ENCODE measurements around the gene EXOC4. TPM values are rescaled to one million over a fixed set of nuclear protein-coding genes. Genes with fewer than 3 reads are reported as not detected.

The EXOC4 gene
- total RNA-seq, 1 donor from 2014 or later = 99.2 TPM

DNA sequence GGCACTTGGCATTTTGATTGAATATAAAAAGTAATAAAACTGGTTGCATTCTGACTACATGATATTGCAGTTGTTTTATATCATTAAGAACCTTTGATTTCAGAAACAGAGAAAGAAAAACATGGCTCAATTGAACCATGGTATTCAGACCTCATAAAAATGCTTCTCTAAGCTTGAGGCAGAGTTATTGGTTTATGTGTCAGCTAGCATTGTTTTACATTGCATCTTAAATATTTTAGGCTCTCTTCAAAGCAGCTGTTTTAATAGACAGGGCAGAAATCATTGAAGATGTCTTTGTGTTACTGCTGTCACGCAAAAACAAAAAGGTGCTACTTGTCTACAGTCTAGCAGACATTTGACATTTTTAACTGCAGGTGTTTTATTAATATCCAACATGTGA, 299.2 kb downstream of the EXOC4 start:
- Histone ChIP-seq H3K4me1 (no peaks in the 10 kb centered on the region), H3K27me3 (no peaks in the 10 kb centered on the region), H3K36me3 (no peaks in the 10 kb centered on the region), H3K9me3 (no peaks in the 10 kb centered on the region), H3K4me3 (no peak overlapping the region), H3K27ac (no peak overlapping the region)
- DNase-seq (ENCODE audit: extremely low spot score in 2 of 2) = no peak
- intact Hi-C loops (cut with DNase I) = no loop called here
- TF ChIP-seq POLR2A (IDR thresholded peaks at IDR 0.05) (no peak), POLR2AphosphoS5 (IDR thresholded peaks at IDR 0.05; ENCODE audit: insufficient read depth in 1 of 2, low read depth in 1 of 2) (no peak)
- TF ChIP-seq, protein P1, sequence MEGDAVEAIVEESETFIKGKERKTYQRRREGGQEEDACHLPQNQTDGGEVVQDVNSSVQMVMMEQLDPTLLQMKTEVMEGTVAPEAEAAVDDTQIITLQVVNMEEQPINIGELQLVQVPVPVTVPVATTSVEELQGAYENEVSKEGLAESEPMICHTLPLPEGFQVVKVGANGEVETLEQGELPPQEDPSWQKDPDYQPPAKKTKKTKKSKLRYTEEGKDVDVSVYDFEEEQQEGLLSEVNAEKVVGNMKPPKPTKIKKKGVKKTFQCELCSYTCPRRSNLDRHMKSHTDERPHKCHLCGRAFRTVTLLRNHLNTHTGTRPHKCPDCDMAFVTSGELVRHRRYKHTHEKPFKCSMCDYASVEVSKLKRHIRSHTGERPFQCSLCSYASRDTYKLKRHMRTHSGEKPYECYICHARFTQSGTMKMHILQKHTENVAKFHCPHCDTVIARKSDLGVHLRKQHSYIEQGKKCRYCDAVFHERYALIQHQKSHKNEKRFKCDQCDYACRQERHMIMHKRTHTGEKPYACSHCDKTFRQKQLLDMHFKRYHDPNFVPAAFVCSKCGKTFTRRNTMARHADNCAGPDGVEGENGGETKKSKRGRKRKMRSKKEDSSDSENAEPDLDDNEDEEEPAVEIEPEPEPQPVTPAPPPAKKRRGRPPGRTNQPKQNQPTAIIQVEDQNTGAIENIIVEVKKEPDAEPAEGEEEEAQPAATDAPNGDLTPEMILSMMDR (IDR thresholded peaks at IDR 0.05) = no peak

DNA sequence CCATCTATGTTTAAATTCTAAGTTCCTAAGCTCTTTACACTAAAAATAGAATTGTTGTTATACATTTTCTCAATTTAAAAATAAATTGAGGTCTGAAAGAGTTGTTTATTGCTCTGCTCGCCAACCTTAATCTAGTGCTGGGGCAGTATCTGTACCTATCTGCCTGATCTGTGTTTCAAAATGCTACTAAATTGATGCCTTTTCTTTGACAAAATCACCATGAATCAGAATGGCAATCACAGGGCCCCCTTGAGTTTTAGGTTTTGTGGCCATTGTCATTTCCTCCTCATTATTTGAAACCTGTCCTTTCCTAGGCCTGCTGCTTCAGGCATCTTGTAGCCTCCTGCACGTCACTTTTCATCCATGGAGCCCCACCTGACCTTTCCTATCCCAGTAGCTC, 301.5 kb downstream of the EXOC4 start:
- no peaks in the 10 kb centered on the region for H3K27me3 ChIP-seq
- DNase-seq (ENCODE audit: extremely low spot score in 2 of 2) = no peak
- TF ChIP-seq POLR2AphosphoS5 (IDR thresholded peaks at IDR 0.05; ENCODE audit: insufficient read depth in 1 of 2, low read depth in 1 of 2) (no peak), POLR2A (IDR thresholded peaks at IDR 0.05) (no peak)
- TF ChIP-seq, protein P1 (IDR thresholded peaks at IDR 0.05) = no peak
- no peaks in the 10 kb centered on the region for H3K9me3 ChIP-seq
- no peaks in the 10 kb centered on the region for H3K4me1 ChIP-seq
- H3K36me3 ChIP-seq = no peaks in the 10 kb centered on the region
- H3K27ac ChIP-seq = no peak overlapping the region
- no peak overlapping the region for H3K4me3 ChIP-seq
- intact Hi-C loops (cut with DNase I) = no loop called here

DNA sequence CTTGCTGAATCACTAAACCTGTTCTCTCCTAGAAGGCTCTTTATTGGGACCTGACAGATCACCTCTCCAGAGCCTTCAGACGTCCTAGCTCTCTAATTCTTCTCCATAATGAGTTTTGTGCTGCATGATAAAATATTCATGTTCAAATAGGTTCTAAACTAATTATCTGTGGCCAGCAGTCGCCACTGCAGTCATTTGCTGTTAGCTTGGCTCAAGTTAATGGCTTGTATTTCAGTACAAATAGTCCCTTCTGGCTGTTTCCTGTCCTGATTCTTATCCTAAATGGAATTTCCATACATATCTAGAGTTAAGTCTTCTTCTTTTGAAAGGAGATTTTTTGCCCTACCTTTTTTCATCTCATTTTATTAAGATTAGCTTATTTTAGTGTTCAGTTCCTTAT, 303.2 kb downstream of the EXOC4 start:
- no peaks in the 10 kb centered on the region for H3K27me3 ChIP-seq
- no peaks in the 10 kb centered on the region for H3K9me3 ChIP-seq
- H3K36me3 ChIP-seq = no peaks in the 10 kb centered on the region
- H3K4me3 ChIP-seq = no peak overlapping the region
- TF ChIP-seq, protein P1 (IDR thresholded peaks at IDR 0.05) = no peak
- TF ChIP-seq POLR2AphosphoS5 (IDR thresholded peaks at IDR 0.05; ENCODE audit: insufficient read depth in 1 of 2, low read depth in 1 of 2) (no peak), POLR2A (IDR thresholded peaks at IDR 0.05) (no peak)
- intact Hi-C loops (cut with DNase I) = no loop called here
- H3K27ac ChIP-seq = no peak overlapping the region
- no peak for DNase-seq (ENCODE audit: extremely low spot score in 2 of 2)
- H3K4me1 ChIP-seq = no peaks in the 10 kb centered on the region

DNA sequence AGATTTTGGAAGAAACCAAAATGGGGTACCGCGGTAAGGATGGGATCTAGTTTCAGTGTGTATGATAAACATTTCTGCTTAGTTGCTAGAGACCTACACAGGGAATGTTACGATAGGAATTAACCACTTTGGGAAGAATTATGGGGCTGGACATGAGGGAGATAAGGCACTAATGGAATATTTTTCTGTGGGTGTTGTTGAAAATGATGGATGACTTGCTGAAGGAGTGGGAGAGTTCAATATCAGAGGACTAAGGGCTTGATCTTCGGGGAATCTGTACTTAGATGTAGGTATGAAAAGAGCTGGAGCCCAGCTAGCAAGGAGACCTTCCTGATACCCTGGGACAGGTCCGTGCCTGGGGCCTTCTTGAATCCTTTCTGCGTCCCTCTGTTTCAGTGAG, 303.7 kb downstream of the EXOC4 start:
- intact Hi-C loops (cut with DNase I) = no loop called here
- Histone ChIP-seq H3K9me3 (no peaks in the 10 kb centered on the region), H3K27ac (no peak overlapping the region), H3K4me1 (no peaks in the 10 kb centered on the region), H3K27me3 (no peaks in the 10 kb centered on the region), H3K36me3 (no peaks in the 10 kb centered on the region), H3K4me3 (no peak overlapping the region)
- TF ChIP-seq, protein P1 (IDR thresholded peaks at IDR 0.05) = no peak
- TF ChIP-seq POLR2A (IDR thresholded peaks at IDR 0.05) (no peak), POLR2AphosphoS5 (IDR thresholded peaks at IDR 0.05; ENCODE audit: insufficient read depth in 1 of 2, low read depth in 1 of 2) (no peak)
- DNase-seq (ENCODE audit: extremely low spot score in 2 of 2) = no peak

DNA sequence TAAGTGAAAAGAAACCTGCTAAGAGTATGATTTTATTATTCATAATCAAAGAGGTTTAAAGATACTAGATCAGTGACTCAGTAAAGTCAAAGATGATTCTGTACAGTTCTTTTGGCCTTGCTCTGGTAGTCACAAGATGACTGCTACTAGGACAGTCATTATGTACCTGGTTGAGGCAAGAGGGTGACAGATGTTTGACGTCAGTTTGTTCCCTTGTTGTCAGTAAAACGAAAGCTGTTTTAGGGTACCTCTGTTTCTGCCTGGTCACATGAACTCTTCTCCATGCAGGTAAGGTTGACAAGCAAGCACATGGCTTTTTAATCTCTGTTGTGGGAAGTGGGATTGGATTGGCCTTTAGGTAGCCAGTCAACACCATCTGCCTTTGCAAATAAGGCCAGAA, 308.0 kb downstream of the EXOC4 start:
- no peaks in the 10 kb centered on the region for H3K36me3 ChIP-seq
- no peaks in the 10 kb centered on the region for H3K27me3 ChIP-seq
- DNase-seq (ENCODE audit: extremely low spot score in 2 of 2) = no peak
- H3K9me3 ChIP-seq = no peaks in the 10 kb centered on the region
- H3K27ac ChIP-seq = no peak overlapping the region
- TF ChIP-seq POLR2A (IDR thresholded peaks at IDR 0.05) (no peak), POLR2AphosphoS5 (IDR thresholded peaks at IDR 0.05; ENCODE audit: insufficient read depth in 1 of 2, low read depth in 1 of 2) (no peak)
- TF ChIP-seq, protein P1 (IDR thresholded peaks at IDR 0.05) = no peak
- no peak overlapping the region for H3K4me3 ChIP-seq
- H3K4me1 ChIP-seq = no peaks in the 10 kb centered on the region
- intact Hi-C loops (cut with DNase I) = no loop called here

Measured in vagina (tissue), 2 donors.